GM12864 (cell line): Measurements from ENCODE around the gene FBLN1.

Source experiments
- DNase-seq: peaks from one replicate; pipeline ENCODE4 v3.0.0-alpha.2; 2011; ENCODE audit warnings: low read depth
- H3K4me3 ChIP-seq: 2 replicates; pipeline ENCODE4 v1.5.1; 2011; ENCODE audit warnings: mild to moderate bottlenecking, low read depth, low read length, control low read depth
- TF ChIP-seq, protein P1 (sequence below): IDR thresholded peaks from 2 replicates; pipeline ENCODE4 v1.5.1; 2011; ENCODE audit warnings: low read depth, mild to moderate bottlenecking, moderate library complexity, low read length, control low read depth, inconsistent platforms; ENCODE audit errors: missing control alignments

The FBLN1 gene, protein sequence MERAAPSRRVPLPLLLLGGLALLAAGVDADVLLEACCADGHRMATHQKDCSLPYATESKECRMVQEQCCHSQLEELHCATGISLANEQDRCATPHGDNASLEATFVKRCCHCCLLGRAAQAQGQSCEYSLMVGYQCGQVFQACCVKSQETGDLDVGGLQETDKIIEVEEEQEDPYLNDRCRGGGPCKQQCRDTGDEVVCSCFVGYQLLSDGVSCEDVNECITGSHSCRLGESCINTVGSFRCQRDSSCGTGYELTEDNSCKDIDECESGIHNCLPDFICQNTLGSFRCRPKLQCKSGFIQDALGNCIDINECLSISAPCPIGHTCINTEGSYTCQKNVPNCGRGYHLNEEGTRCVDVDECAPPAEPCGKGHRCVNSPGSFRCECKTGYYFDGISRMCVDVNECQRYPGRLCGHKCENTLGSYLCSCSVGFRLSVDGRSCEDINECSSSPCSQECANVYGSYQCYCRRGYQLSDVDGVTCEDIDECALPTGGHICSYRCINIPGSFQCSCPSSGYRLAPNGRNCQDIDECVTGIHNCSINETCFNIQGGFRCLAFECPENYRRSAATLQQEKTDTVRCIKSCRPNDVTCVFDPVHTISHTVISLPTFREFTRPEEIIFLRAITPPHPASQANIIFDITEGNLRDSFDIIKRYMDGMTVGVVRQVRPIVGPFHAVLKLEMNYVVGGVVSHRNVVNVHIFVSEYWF

DNA sequence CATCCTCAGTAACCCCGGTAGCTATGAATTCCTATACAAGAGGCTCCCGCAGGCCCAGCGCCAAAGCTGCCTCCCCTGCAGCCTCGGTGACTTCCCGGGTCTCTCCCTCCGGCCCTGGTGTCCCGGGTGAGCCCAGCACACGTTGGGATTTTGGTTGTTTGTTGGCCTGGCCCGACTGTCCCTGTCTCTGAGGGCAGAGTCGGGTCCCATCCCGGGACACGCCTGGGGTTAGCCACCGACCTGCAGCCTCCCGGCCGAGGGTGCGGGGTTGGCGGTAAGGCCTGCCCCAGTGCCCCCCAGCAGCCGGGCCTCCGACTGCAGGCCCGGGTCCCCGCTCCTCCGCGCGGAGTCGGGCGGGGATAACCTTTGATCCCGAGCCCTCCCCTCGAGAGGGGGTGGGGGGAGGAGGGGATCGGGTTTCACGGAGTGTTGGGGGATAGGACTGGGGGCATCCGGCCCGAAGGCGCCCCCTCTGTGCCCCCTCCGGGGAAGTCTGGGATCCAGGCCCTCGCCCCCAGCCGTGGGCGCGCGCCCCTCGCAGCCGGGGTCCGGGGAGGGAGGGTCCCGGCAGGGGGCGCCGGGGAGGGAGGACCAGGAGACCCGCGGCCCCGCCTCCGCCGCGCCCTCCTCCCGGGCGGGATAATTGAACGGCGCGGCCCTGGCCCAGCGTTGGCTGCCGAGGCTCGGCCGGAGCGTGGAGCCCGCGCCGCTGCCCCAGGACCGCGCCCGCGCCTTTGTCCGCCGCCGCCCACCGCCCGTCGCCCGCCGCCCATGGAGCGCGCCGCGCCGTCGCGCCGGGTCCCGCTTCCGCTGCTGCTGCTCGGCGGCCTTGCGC is at the start of gene FBLN1:
TSS of gene FBLN1 (plus strand) at position 669 of the 835 bp plus-strand sequence. CDS start at position 772, 103 bp downstream.
- no peak for DNase-seq
- H3K4me3 ChIP-seq: no peak within 1 kb of the TSS
- TF ChIP-seq, protein P1, sequence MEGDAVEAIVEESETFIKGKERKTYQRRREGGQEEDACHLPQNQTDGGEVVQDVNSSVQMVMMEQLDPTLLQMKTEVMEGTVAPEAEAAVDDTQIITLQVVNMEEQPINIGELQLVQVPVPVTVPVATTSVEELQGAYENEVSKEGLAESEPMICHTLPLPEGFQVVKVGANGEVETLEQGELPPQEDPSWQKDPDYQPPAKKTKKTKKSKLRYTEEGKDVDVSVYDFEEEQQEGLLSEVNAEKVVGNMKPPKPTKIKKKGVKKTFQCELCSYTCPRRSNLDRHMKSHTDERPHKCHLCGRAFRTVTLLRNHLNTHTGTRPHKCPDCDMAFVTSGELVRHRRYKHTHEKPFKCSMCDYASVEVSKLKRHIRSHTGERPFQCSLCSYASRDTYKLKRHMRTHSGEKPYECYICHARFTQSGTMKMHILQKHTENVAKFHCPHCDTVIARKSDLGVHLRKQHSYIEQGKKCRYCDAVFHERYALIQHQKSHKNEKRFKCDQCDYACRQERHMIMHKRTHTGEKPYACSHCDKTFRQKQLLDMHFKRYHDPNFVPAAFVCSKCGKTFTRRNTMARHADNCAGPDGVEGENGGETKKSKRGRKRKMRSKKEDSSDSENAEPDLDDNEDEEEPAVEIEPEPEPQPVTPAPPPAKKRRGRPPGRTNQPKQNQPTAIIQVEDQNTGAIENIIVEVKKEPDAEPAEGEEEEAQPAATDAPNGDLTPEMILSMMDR: no peak

DNA sequence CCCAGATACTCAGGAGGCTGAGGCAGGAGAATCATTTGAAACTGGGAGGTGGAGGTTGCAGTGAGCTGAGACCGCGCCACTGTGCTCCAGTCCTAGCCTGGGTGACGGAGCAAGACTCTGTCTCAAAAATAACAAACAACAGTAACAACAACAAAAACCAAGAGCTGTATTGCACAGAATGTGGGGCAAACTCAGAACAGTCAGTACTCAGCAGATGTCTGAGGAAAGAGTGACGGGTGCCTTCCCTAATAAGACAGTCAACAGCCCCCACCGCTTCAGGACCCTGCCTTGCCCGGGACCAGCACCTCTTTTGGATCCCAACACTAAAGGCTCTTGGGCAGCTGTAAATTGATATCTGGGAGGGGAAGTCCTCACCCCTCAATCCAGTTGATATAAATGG is 48.9 kb upstream of the FBLN1 start:
- DNase-seq: no peak
- no peak overlapping the region for H3K4me3 ChIP-seq
- TF ChIP-seq, protein P1: no peak

- no peak overlapping the region for H3K4me3 ChIP-seq
- no peak for DNase-seq
- TF ChIP-seq, protein P1: no peak
Observed at GRCh38 chr22:45454275-45454674, 48.4 kb upstream of the FBLN1 start.

DNA sequence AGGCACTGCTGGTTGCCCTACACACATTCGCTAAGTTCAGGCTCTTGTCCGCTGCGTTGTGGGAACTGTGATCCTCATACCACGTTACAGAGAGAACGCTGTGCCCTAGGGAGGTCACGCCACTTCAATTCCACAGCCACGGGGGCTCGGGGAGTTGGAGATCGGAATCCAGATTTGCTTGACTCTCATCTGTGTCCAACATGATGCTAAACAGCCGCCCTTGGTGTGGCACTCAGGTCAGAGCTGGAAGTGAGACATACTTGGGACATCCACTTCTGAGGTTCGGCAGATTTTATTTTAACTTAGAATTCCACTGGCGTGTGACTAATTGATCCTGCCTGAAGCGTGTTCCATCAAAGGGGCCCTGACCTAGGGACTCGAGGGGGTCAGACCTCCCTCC is 47.5 kb upstream of the FBLN1 start:
- DNase-seq: no peak

GRCh38 chr22:45455621-45456020 is 47.1 kb upstream of the FBLN1 start:
- DNase-seq: no peak
- no peak overlapping the region for H3K4me3 ChIP-seq
- TF ChIP-seq, protein P1: no peak

More for the DNA sequence above, 47.5 kb upstream of the FBLN1 start:
- H3K4me3 ChIP-seq: no peak overlapping the region
- TF ChIP-seq, protein P1: no peak

DNA sequence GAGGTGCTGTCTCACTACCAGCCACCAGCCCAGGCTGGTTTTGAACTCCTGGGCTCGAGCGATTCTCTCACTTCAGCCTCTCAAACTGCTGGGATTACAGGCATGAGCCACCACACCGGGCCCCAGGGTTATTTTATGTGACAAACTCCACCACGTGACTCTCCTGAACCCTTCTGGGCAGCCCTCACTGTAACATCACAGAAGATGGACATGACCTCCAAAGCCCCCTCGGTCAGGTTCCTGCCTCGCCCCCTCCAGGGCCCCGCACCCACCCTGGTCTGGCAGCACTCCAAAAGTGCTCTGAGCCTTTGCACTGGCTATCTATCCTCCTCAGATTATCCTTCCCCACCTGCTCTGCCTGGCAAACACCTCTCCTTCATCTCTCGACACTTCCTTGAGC is 45.9 kb upstream of the FBLN1 start:
- DNase-seq: no peak
- no peak overlapping the region for H3K4me3 ChIP-seq
- TF ChIP-seq, protein P1: no peak
